Smooth muscle cell of the brain vasculature (primary cell): ENCODE data around the gene KCTD4.

Experiments
- DNase-seq: peaks from one replicate; pipeline ENCODE4 v3.0.0-alpha.2; 2012; ENCODE audit warnings: low read depth, low spot score

KCTD4 gene

GRCh38 chr13:45178349-45179162 lies 22.3 kb downstream of the KCTD4 start:
- no peak for DNase-seq

GRCh38 chr13:45174478-45174877 lies 26.4 kb downstream of the KCTD4 start:
- no peak for DNase-seq

GRCh38 chr13:45168555-45168930 lies 32.3 kb downstream of the KCTD4 start:
- no peak for DNase-seq

GRCh38 chr13:45167611-45168554 lies 33.0 kb downstream of the KCTD4 start:
- no peak for DNase-seq

GRCh38 chr13:45166858-45167257 lies 34.0 kb downstream of the KCTD4 start:
- DNase-seq: no peak

GRCh38 chr13:45162821-45163220 lies 38.0 kb downstream of the KCTD4 start:
- DNase-seq: no peak

GRCh38 chr13:45162194-45162593 lies 38.7 kb downstream of the KCTD4 start:
- no peak for DNase-seq

- no peak for DNase-seq
Measured at GRCh38 chr13:45156565-45157361, 44.1 kb downstream of the KCTD4 start.

GRCh38 chr13:45149964-45150363 lies 50.9 kb downstream of the KCTD4 start:
- no peak for DNase-seq

- no peak for DNase-seq
Measured at GRCh38 chr13:45143346-45143751, 57.5 kb downstream of the KCTD4 start.
